Activated CD4-positive, alpha-beta T cell treated with anti-CD3 and anti-CD28 coated beads, Interleukin-2, amount 50 U/mL, for 24 hours (primary cell): Measurements from ENCODE around the gene HCRTR1.

Experiments used
- DNase-seq, 2 donors: peaks; one replicate each; pipeline ENCODE4 v3.0.0-alpha.2; 2020; ENCODE audit warnings: low read depth in 1 of 2, low spot score in 1 of 2

HCRTR1 gene

GRCh38 chr1:31625561-31626222 lies 8.2 kb downstream of the HCRTR1 start:
- DNase-seq: no peak

- DNase-seq: no peak
Observed at GRCh38 chr1:31626223-31627207, 9.0 kb downstream of the HCRTR1 start.

GRCh38 chr1:31627301-31627929 lies 9.9 kb downstream of the HCRTR1 start:
- no peak for DNase-seq

- DNase-seq: no peak
Observed at GRCh38 chr1:31627930-31628559, 10.6 kb downstream of the HCRTR1 start.

GRCh38 chr1:31628931-31629556 lies 11.6 kb downstream of the HCRTR1 start:
- no peak for DNase-seq

- DNase-seq: no peak
Observed at GRCh38 chr1:31632649-31633048, 15.2 kb downstream of the HCRTR1 start.

- no peak for DNase-seq
Observed at GRCh38 chr1:31633117-31633516, 15.6 kb downstream of the HCRTR1 start.

GRCh38 chr1:31637915-31638673 lies 20.6 kb downstream of the HCRTR1 start:
- no peak for DNase-seq

GRCh38 chr1:31639543-31639942 lies 22.1 kb downstream of the HCRTR1 start:
- DNase-seq: no peak

GRCh38 chr1:31640179-31640578 lies 22.7 kb downstream of the HCRTR1 start:
- no peak for DNase-seq

- DNase-seq: no peak
Observed at GRCh38 chr1:31640964-31641363, 23.5 kb downstream of the HCRTR1 start.

GRCh38 chr1:31642366-31642765 lies 24.9 kb downstream of the HCRTR1 start:
- DNase-seq: no peak

- DNase-seq: no peak
Observed at GRCh38 chr1:31642897-31643296, 25.4 kb downstream of the HCRTR1 start.

GRCh38 chr1:31643976-31644559 lies 26.6 kb downstream of the HCRTR1 start:
- DNase-seq: no peak

- DNase-seq: peak; percentile 99
Observed at GRCh38 chr1:31644560-31645273, 27.2 kb downstream of the HCRTR1 start, which contains the start of gene PEF1. TSS of gene PEF1 (minus strand) at chr1:31644876. CDS start at chr1:31644864, 12 bp downstream.

- DNase-seq: no peak
Observed at GRCh38 chr1:31645274-31645568, 27.7 kb downstream of the HCRTR1 start.

- no peak for DNase-seq
Observed at GRCh38 chr1:31646259-31646960, 28.9 kb downstream of the HCRTR1 start.

GRCh38 chr1:31647106-31647505 lies 29.6 kb downstream of the HCRTR1 start:
- DNase-seq: no peak

GRCh38 chr1:31648190-31648589 lies 30.7 kb downstream of the HCRTR1 start:
- DNase-seq: no peak
